Subcutaneous abdominal adipose tissue (tissue), 5 donors: ENCODE measurements around the gene PRKAR1B.

Experiments
- H3K27ac ChIP-seq: one replicate; pipeline ENCODE4 v1.7.0; 2013; ENCODE audit warnings: low read depth, mild to moderate bottlenecking, inconsistent platforms, low read length, moderate library complexity
- H3K27me3 ChIP-seq, 5 donors: one replicate each; pipeline ENCODE4 v1.7.0; 2013; ENCODE audit warnings: low read length in 5 of 5, inconsistent platforms in 1 of 5; ENCODE audit not compliant: control insufficient read depth in 5 of 5, insufficient read depth in 4 of 5
- H3K36me3 ChIP-seq, 5 donors: one replicate each; pipeline ENCODE4 v1.7.0; 2013; ENCODE audit warnings: low read length in 5 of 5; ENCODE audit not compliant: control insufficient read depth in 5 of 5, insufficient read depth in 5 of 5
- H3K4me1 ChIP-seq, 5 donors: one replicate each; pipeline ENCODE4 v1.7.0; 2013; ENCODE audit warnings: low read length in 5 of 5, mild to moderate bottlenecking in 3 of 5, moderate library complexity in 1 of 5; ENCODE audit not compliant: control insufficient read depth in 5 of 5, insufficient read depth in 5 of 5
- H3K4me3 ChIP-seq, 5 donors: one replicate each; pipeline ENCODE4 v1.7.0; 2013; ENCODE audit warnings: low read length in 5 of 5, low read depth in 1 of 5
- H3K9ac ChIP-seq, 5 donors: one replicate each; pipeline ENCODE4 v1.7.0; 2013; ENCODE audit warnings: low read length in 5 of 5, mild to moderate bottlenecking in 4 of 5, moderate library complexity in 3 of 5
- H3K9me3 ChIP-seq, 5 donors: one replicate each; pipeline ENCODE4 v1.7.0; 2013; ENCODE audit warnings: low read length in 5 of 5; ENCODE audit not compliant: control insufficient read depth in 5 of 5
- donor health status: healthy.
- donor health status: healthy.
- donor health status: healthy.
- donor health status: healthy.
- donor health status: healthy.

PRKAR1B gene

GRCh38 chr7:571718-572415 lies 155.2 kb downstream of the PRKAR1B start:
- H3K9ac ChIP-seq: no peak overlapping the region
- H3K4me3 ChIP-seq: no peak overlapping the region
- peaks cover 0 to 3% (median 0%) of the 10 kb centered on the region in 5 donors for H3K36me3 ChIP-seq
- peaks cover 0 to 3% (median 0%) of the 10 kb centered on the region in 5 donors for H3K9me3 ChIP-seq
- H3K4me1 ChIP-seq: peaks cover 0 to 12% (median 6%) of the 10 kb centered on the region in 5 donors
- H3K27ac ChIP-seq: no peak overlapping the region
- peaks cover 0 to 3% (median 0%) of the 10 kb centered on the region in 5 donors for H3K27me3 ChIP-seq

DNA sequence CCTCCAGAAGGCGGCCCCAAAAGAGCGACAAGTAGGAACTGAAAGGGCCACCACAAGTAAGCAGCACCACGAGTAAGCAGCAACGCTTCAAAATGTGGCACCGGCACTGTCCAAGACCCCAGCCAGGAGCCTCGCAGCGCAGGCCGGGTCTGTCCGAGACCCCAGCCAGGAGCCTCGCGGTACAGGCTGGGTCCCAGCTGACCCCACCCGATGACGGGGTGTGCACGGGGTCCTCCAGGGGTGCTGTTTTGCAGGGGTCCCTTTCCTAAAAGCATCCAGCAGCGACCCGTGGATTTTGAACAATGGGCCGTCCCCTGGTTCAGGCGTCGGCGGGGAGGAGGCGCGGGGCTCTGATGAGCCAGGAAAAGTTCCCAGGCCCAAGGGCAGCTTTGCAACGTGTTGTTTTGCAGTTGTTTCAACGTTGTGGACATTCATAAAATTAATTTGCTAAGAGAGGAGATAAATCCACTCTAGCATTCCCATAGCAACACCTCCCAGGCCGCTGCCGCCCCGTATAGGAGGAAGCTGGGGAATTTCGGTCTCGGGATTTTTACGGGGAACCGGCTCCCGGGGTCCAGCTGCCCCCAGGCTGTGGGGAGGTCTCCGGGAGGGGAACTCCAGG lies 155.9 kb downstream of the PRKAR1B start:
- H3K27me3 ChIP-seq: peaks cover 0 to 3% (median 0%) of the 10 kb centered on the region in 5 donors
- H3K27ac ChIP-seq: no peak overlapping the region
- peaks cover 0 to 3% (median 0%) of the 10 kb centered on the region in 5 donors for H3K9me3 ChIP-seq
- peaks cover 0 to 12% (median 6%) of the 10 kb centered on the region in 5 donors for H3K4me1 ChIP-seq
- H3K4me3 ChIP-seq: no peak overlapping the region
- H3K9ac ChIP-seq: no peak overlapping the region
- no peaks in the 10 kb centered on the region for H3K36me3 ChIP-seq

GRCh38 chr7:570801-571070 lies 156.3 kb downstream of the PRKAR1B start:
- Histone ChIP-seq H3K4me1 (peaks cover 0 to 12% (median 6%) of the 10 kb centered on the region in 5 donors), H3K36me3 (no peaks in the 10 kb centered on the region), H3K9me3 (peaks cover 0 to 3% (median 0%) of the 10 kb centered on the region in 5 donors), H3K27ac (no peak overlapping the region), H3K27me3 (peaks cover 0 to 3% (median 0%) of the 10 kb centered on the region in 5 donors), H3K4me3 (no peak overlapping the region), H3K9ac (no peak overlapping the region)

DNA sequence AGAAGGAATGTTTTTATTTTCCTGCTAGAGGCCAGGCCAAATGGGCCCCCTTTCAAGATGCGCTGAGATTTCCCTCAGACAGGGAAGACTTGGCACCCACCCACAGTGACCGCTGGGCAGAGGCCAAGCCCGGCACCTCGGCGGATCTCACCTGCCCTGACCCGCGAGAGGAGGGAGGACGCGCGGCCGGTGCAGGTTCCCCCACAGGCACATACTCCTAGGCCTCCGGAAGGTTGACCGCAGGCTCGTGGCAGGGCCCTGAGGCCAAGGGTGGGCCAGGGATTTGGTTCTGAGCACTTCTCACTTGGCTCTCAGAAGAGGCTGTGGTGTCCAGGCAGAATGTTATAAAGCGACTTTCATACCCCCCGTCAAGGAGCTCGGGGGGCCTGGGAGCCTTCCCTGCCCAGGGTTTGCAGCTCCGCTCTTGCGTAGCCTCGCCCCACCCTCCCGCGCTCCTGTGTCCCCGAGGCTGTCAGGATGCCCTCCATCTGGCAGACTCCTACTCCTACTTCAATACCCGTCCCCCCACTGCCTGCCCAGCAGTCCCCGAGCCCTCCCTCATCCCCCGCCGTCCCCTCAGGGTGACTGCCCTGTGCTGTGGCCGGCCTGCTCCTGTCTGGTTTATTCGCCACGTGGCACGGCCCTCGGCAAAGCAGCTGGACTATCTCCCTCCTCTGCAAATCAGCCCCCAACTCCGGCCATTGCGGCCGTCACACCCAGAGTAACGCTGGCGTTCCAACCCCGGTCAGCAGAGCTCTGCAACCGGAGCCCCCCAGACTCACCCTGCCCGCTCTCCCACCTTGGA lies 156.9 kb downstream of the PRKAR1B start:
- Histone ChIP-seq H3K36me3 (no peaks in the 10 kb centered on the region), H3K9me3 (peaks cover 0 to 3% (median 0%) of the 10 kb centered on the region in 5 donors), H3K27ac (no peak overlapping the region), H3K9ac (no peak overlapping the region), H3K4me3 (no peak overlapping the region), H3K4me1 (peaks cover 0 to 12% (median 6%) of the 10 kb centered on the region in 5 donors), H3K27me3 (peaks cover 0 to 3% (median 0%) of the 10 kb centered on the region in 5 donors)

GRCh38 chr7:569071-569855 lies 157.8 kb downstream of the PRKAR1B start:
- H3K27ac ChIP-seq: no peak overlapping the region

DNA sequence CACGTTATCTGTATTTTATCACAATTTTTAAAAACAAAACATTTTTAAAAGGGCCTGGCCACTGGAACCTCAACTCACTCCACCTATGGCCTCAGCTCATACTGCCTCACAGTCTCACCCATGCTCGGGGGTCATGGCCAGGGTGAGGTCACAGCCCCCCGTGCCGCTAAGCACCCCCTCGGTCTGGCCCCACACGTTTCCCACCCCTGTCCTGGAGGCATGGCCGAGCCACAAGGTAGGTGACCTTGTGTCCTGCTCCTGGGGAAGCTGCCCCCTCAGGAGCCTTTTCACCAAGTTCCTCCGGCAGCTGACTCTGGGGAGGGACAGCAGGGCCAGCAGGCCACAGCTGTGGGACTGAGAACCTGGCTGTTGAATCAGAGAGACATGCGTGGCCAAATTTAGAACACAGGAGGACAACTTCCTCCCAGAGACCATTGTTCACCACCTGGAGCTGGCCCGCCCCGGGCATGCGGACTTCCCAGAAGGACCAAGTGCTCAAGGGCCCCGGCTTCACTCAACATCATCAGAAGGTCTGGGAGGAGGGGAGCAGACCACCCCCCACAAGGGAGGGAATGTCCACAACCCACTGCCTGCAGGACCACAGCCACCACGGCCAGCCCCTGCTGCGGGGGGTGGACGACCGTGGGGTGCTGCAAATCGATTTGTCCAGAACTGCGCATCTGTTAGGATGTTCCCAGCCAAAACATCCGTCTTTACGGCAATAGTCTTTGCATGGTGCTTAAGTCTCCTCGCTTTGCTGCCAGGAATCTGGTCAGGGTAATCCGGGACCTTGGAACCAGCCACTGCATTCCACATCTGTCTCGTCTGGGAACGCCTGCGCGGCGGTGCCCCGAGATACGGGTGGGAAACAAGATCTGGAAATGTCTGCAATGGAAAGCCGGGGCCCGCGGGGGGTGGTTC lies 158.8 kb downstream of the PRKAR1B start:
- no peak overlapping the region for H3K4me3 ChIP-seq
- H3K36me3 ChIP-seq: no peaks in the 10 kb centered on the region
- no peak overlapping the region for H3K27ac ChIP-seq
- H3K9me3 ChIP-seq: peaks cover 0 to 3% (median 0%) of the 10 kb centered on the region in 5 donors
- H3K4me1 ChIP-seq: peaks cover 0 to 16% (median 6%) of the 10 kb centered on the region in 5 donors
- no peak overlapping the region for H3K9ac ChIP-seq
- H3K27me3 ChIP-seq: peaks cover 0 to 5% (median 0%) of the 10 kb centered on the region in 5 donors

More at GRCh38 chr7:569071-569855, 157.8 kb downstream of the PRKAR1B start:
- Histone ChIP-seq H3K4me3 (no peak overlapping the region), H3K36me3 (no peaks in the 10 kb centered on the region), H3K9ac (no peak overlapping the region), H3K27me3 (peaks cover 0 to 3% (median 0%) of the 10 kb centered on the region in 5 donors), H3K9me3 (peaks cover 0 to 3% (median 0%) of the 10 kb centered on the region in 5 donors), H3K4me1 (peaks cover 0 to 15% (median 6%) of the 10 kb centered on the region in 5 donors)

DNA sequence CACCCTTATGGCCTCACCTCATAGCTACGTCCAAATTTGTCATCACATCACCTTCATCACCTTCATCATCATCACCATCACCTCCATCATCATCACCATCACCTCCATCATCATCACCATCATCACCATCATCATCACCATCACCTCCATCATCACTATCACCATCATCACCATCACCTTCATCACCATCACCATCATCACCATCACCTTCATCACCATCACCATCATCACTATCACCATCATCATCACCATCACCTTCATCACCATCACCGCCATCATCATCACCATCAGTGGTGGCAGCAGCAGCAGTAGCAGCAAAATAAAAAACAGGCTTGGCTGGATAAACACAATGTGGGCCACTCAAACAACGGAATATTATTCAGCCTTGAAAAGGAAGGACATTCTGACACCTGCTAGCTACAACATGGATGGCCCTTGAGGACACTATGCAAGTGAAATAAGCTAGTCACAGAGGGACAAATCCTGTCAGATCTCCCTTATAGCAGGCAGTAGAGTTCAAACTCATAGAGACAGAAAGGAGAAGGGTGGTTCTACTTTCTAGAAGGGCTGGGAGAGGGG lies 159.7 kb downstream of the PRKAR1B start:
- Histone ChIP-seq H3K9ac (no peak overlapping the region), H3K4me3 (no peak overlapping the region), H3K36me3 (no peaks in the 10 kb centered on the region), H3K27me3 (peaks cover 0 to 5% (median 0%) of the 10 kb centered on the region in 5 donors), H3K27ac (no peak overlapping the region), H3K4me1 (peaks cover 0 to 16% (median 6%) of the 10 kb centered on the region in 5 donors), H3K9me3 (peaks cover 0 to 3% (median 0%) of the 10 kb centered on the region in 5 donors)

GRCh38 chr7:566100-566499 lies 161.0 kb downstream of the PRKAR1B start:
- H3K27ac ChIP-seq: no peak overlapping the region
- H3K9ac ChIP-seq: no peak overlapping the region
- peaks cover 0 to 3% (median 0%) of the 10 kb centered on the region in 5 donors for H3K9me3 ChIP-seq
- H3K36me3 ChIP-seq: no peaks in the 10 kb centered on the region
- peaks cover 0 to 5% (median 0%) of the 10 kb centered on the region in 5 donors for H3K27me3 ChIP-seq
- peaks cover 0 to 16% (median 6%) of the 10 kb centered on the region in 5 donors for H3K4me1 ChIP-seq
- no peak overlapping the region for H3K4me3 ChIP-seq
